ENCODE data around the gene MOGAT1.
"Not testable (repeated sequence)": the region's sequence is repeated elsewhere in the genome, so short reads cannot be mapped to it uniquely, and the experiment has no call there.

MOGAT1 gene

GRCh38 chr2:222713002-222713401 lies 41.5 kb downstream of the MOGAT1 start:
- no peak for DNase-seq

GRCh38 chr2:222714361-222715241 lies 43.1 kb downstream of the MOGAT1 start:
- DNase-seq, result no peak

GRCh38 chr2:222715742-222716141 lies 44.3 kb downstream of the MOGAT1 start:
- DNase-seq, result peak; percentile 42

- not testable (repeated sequence) for DNase-seq
These were observed 48.3 kb downstream of the MOGAT1 start for GRCh38 chr2:222719787-222720186.

- DNase-seq, result not testable (repeated sequence)
These were observed 50.1 kb downstream of the MOGAT1 start for GRCh38 chr2:222721597-222721996.

- no peak for DNase-seq
These were observed 51.0 kb downstream of the MOGAT1 start for GRCh38 chr2:222722327-222722946.

- no peak for DNase-seq
These were observed 52.8 kb downstream of the MOGAT1 start for GRCh38 chr2:222724208-222724607.

- DNase-seq, result no peak
These were observed 57.2 kb downstream of the MOGAT1 start for GRCh38 chr2:222728621-222729020.

- DNase-seq, result no peak
These were observed 59.0 kb downstream of the MOGAT1 start for GRCh38 chr2:222730366-222730999.

- no peak for DNase-seq
These were observed 59.8 kb downstream of the MOGAT1 start for GRCh38 chr2:222731201-222731621.

- no peak for DNase-seq
These were observed 61.2 kb downstream of the MOGAT1 start for GRCh38 chr2:222732489-222733178.

- no peak for DNase-seq
These were observed 62.0 kb downstream of the MOGAT1 start for GRCh38 chr2:222733470-222733845.

GRCh38 chr2:222733846-222734702 lies 62.6 kb downstream of the MOGAT1 start:
- DNase-seq, result no peak

- no peak for DNase-seq
These were observed 63.2 kb downstream of the MOGAT1 start for GRCh38 chr2:222734703-222735014.

- DNase-seq, result no peak
These were observed 64.8 kb downstream of the MOGAT1 start for GRCh38 chr2:222736301-222736700.

GRCh38 chr2:222736924-222737323 lies 65.5 kb downstream of the MOGAT1 start:
- DNase-seq, result no peak

GRCh38 chr2:222738312-222738711 lies 66.9 kb downstream of the MOGAT1 start:
- no peak for DNase-seq

GRCh38 chr2:222738809-222739208 lies 67.4 kb downstream of the MOGAT1 start:
- DNase-seq, result no peak

- DNase-seq, result no peak
These were observed 68.5 kb downstream of the MOGAT1 start for GRCh38 chr2:222739939-222740338.

- DNase-seq, result no peak
These were observed 71.9 kb downstream of the MOGAT1 start for GRCh38 chr2:222743251-222743812.

- no peak for DNase-seq
These were observed 74.5 kb downstream of the MOGAT1 start for GRCh38 chr2:222745836-222746559.
